Measurements from ENCODE around the gene CD74.
"Not testable (repeated sequence)": the region's sequence is repeated elsewhere in the genome, so short reads cannot be mapped to it uniquely, and the experiment has no call there.

The CD74 gene

GRCh38 chr5:150441813-150442698 lies 29.3 kb upstream of the CD74 start:
- DNase-seq (ENCODE audit: low spot score): no peak

GRCh38 chr5:150440948-150441812 lies 28.5 kb upstream of the CD74 start:
- no peak for DNase-seq (ENCODE audit: low spot score)

GRCh38 chr5:150438873-150439546 lies 26.3 kb upstream of the CD74 start:
- peak; percentile 12 for DNase-seq (ENCODE audit: low spot score)

GRCh38 chr5:150436141-150436680 lies 23.5 kb upstream of the CD74 start:
- DNase-seq (ENCODE audit: low spot score): peak; percentile 83

GRCh38 chr5:150434464-150434863 lies 21.8 kb upstream of the CD74 start:
- DNase-seq (ENCODE audit: low spot score): no peak

- no peak for DNase-seq (ENCODE audit: low spot score)
Measured at GRCh38 chr5:150431574-150431973, 18.9 kb upstream of the CD74 start.

- DNase-seq (ENCODE audit: low spot score): no peak
Measured at GRCh38 chr5:150431048-150431447, 18.3 kb upstream of the CD74 start.

GRCh38 chr5:150429410-150429873 lies 16.7 kb upstream of the CD74 start:
- DNase-seq (ENCODE audit: low spot score): no peak

GRCh38 chr5:150428978-150429377 lies 16.3 kb upstream of the CD74 start:
- no peak for DNase-seq (ENCODE audit: low spot score)

- no peak for DNase-seq (ENCODE audit: low spot score)
Measured at GRCh38 chr5:150428106-150428876, 15.6 kb upstream of the CD74 start.

GRCh38 chr5:150426165-150426564 lies 13.5 kb upstream of the CD74 start:
- not testable (repeated sequence) for DNase-seq (ENCODE audit: low spot score)

GRCh38 chr5:150422758-150423157 lies 10.0 kb upstream of the CD74 start:
- no peak for DNase-seq (ENCODE audit: low spot score)

GRCh38 chr5:150422075-150422474 lies 9.4 kb upstream of the CD74 start:
- DNase-seq (ENCODE audit: low spot score): no peak

- no peak for DNase-seq (ENCODE audit: low spot score)
Measured at GRCh38 chr5:150419630-150420270, 7.0 kb upstream of the CD74 start.

- not testable (repeated sequence) for DNase-seq (ENCODE audit: low spot score)
Measured at GRCh38 chr5:150413902-150414790, 1.4 kb upstream of the CD74 start.

- no peak for DNase-seq (ENCODE audit: low spot score)
Measured at GRCh38 chr5:150413176-150413901, 629 bp upstream of the CD74 start.

- DNase-seq (ENCODE audit: low spot score): no peak
Measured at GRCh38 chr5:150411245-150411979, 1.3 kb downstream of the CD74 start.
